ENCODE data around the gene MYO1B. TPM values are rescaled to one million over a fixed set of nuclear protein-coding genes. Genes with fewer than 3 reads are reported as not detected.

MYO1B gene
- total and polyA plus RNA-seq, 4 donors: 46.0 to 286 (median 88.1) TPM

GRCh38 chr2:191316246-191316994, 71.2 kb downstream of the MYO1B start:
- WGBS, 2 donors: 87 to 95% methylated on average over 4 of the region's 4 CpGs

GRCh38 chr2:191318037-191318728, 73.0 kb downstream of the MYO1B start:
- H3K9me3 ChIP-seq (ENCODE audit: control insufficient read depth in 4 of 4, insufficient read depth in 3 of 4, low read length in 3 of 4): peaks cover 0 to 1% (median 0%) of the 10 kb centered on the region in 4 donors
- no peak for ATAC-seq (ENCODE audit: insufficient read depth, low FRiP score)
- no peak overlapping the region for H3K4me3 ChIP-seq
- TF ChIP-seq CTCF (IDR thresholded peaks at IDR 0.05; ENCODE audit: control extremely low read depth, extremely low read depth): no peak
- WGBS, 2 donors: 35 to 50% methylated on average over 4 of the region's 4 CpGs
- DNase-seq: peak; percentile 35 to 84 (median 76)
- no peaks in the 10 kb centered on the region for H3K36me3 ChIP-seq (ENCODE audit: control insufficient read depth in 4 of 4, insufficient read depth in 4 of 4, low read length in 4 of 4)
- peak overlapping the region in 1 of 2 donors; percentile 1 for H3K9ac ChIP-seq (ENCODE audit: insufficient read depth in 1 of 2, low read length in 2 of 2)
- H3K27ac ChIP-seq (ENCODE audit: low read depth in 1 of 2, low read length in 1 of 2): no peak overlapping the region
- no peaks in the 10 kb centered on the region for H3K27me3 ChIP-seq (ENCODE audit: control insufficient read depth in 3 of 3, insufficient read depth in 3 of 3, low read length in 2 of 3)
- peaks cover 5 to 33% (median 16%) of the 10 kb centered on the region in 5 donors for H3K4me1 ChIP-seq (ENCODE audit: control insufficient read depth in 5 of 5, insufficient read depth in 5 of 5, low read length in 5 of 5)

More at GRCh38 chr2:191316246-191316994, 71.2 kb downstream of the MYO1B start:
- Histone ChIP-seq H3K9me3 (ENCODE audit: control insufficient read depth in 4 of 4, insufficient read depth in 3 of 4, low read length in 3 of 4) (no peaks in the 10 kb centered on the region), H3K4me3 (no peak overlapping the region), H3K9ac (ENCODE audit: insufficient read depth in 1 of 2, low read length in 2 of 2) (no peak overlapping the region), H3K36me3 (ENCODE audit: control insufficient read depth in 4 of 4, insufficient read depth in 4 of 4, low read length in 4 of 4) (no peaks in the 10 kb centered on the region), H3K27me3 (ENCODE audit: control insufficient read depth in 3 of 3, insufficient read depth in 3 of 3, low read length in 2 of 3) (no peaks in the 10 kb centered on the region), H3K4me1 (ENCODE audit: control insufficient read depth in 5 of 5, insufficient read depth in 5 of 5, low read length in 5 of 5) (peaks cover under 1 to 26% (median 8%) of the 10 kb centered on the region in 5 donors), H3K27ac (ENCODE audit: low read depth in 1 of 2, low read length in 1 of 2) (no peak overlapping the region)
- DNase-seq (no peak), ATAC-seq (ENCODE audit: insufficient read depth, low FRiP score) (no peak)
- TF ChIP-seq CTCF (IDR thresholded peaks at IDR 0.05; ENCODE audit: control extremely low read depth, extremely low read depth): no peak

- peaks cover 5 to 33% (median 17%) of the 10 kb centered on the region in 5 donors for H3K4me1 ChIP-seq (ENCODE audit: control insufficient read depth in 5 of 5, insufficient read depth in 5 of 5, low read length in 5 of 5)
- peak overlapping the region in 1 of 2 donors; percentile 1 for H3K9ac ChIP-seq (ENCODE audit: insufficient read depth in 1 of 2, low read length in 2 of 2)
- H3K27ac ChIP-seq (ENCODE audit: low read depth in 1 of 2, low read length in 1 of 2): peak overlapping the region in 1 of 2 donors; percentile 65
- DNase-seq (peak; percentile 56 to 78 (median 76)), ATAC-seq (ENCODE audit: insufficient read depth, low FRiP score) (peak; percentile 48)
- no peaks in the 10 kb centered on the region for H3K36me3 ChIP-seq (ENCODE audit: control insufficient read depth in 4 of 4, insufficient read depth in 4 of 4, low read length in 4 of 4)
- no peak for TF ChIP-seq CTCF (IDR thresholded peaks at IDR 0.05; ENCODE audit: control extremely low read depth, extremely low read depth)
- no peaks in the 10 kb centered on the region for H3K27me3 ChIP-seq (ENCODE audit: control insufficient read depth in 3 of 3, insufficient read depth in 3 of 3, low read length in 2 of 3)
- peaks cover 0 to 3% (median 0%) of the 10 kb centered on the region in 4 donors for H3K9me3 ChIP-seq (ENCODE audit: control insufficient read depth in 4 of 4, insufficient read depth in 3 of 4, low read length in 3 of 4)
- H3K4me3 ChIP-seq: no peak overlapping the region
Measured at GRCh38 chr2:191318729-191319078, 73.5 kb downstream of the MYO1B start.
